HuH-7 (cell line): ENCODE data around the gene MEGF11.

Experiments
- DNase-seq: peaks from one replicate; pipeline ENCODE4 v3.0.0; 2011; ENCODE audit warnings: low spot score

MEGF11 gene

DNA sequence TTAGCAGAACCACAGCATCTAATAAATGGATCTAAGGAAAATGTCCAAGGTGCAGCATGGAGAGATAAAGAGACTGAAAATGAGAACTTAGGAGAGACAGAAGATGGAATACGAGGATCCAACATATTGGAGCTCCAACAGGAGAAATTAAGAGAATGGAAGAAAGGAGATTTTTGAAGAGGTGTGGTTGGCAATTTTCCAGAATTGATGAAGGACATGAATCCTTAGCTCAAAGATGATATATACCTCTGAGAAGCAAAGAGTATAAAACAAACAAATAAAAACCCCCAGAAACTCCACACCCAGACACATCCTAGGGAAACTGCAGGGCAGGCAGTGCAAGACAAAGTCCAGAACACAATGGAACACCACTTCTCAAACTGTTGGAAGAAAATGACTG, 141.2 kb downstream of the MEGF11 start:
- no peak for DNase-seq

GRCh38 chr15:66111363-66111762, 142.2 kb downstream of the MEGF11 start:
- DNase-seq = no peak

- no peak for DNase-seq
These were observed 142.7 kb downstream of the MEGF11 start for GRCh38 chr15:66110864-66111263.

GRCh38 chr15:66109826-66110225, 143.7 kb downstream of the MEGF11 start:
- DNase-seq = no peak

- DNase-seq = no peak
These were observed 144.9 kb downstream of the MEGF11 start for GRCh38 chr15:66108483-66109265.

GRCh38 chr15:66107070-66107469, 146.5 kb downstream of the MEGF11 start:
- no peak for DNase-seq

DNA sequence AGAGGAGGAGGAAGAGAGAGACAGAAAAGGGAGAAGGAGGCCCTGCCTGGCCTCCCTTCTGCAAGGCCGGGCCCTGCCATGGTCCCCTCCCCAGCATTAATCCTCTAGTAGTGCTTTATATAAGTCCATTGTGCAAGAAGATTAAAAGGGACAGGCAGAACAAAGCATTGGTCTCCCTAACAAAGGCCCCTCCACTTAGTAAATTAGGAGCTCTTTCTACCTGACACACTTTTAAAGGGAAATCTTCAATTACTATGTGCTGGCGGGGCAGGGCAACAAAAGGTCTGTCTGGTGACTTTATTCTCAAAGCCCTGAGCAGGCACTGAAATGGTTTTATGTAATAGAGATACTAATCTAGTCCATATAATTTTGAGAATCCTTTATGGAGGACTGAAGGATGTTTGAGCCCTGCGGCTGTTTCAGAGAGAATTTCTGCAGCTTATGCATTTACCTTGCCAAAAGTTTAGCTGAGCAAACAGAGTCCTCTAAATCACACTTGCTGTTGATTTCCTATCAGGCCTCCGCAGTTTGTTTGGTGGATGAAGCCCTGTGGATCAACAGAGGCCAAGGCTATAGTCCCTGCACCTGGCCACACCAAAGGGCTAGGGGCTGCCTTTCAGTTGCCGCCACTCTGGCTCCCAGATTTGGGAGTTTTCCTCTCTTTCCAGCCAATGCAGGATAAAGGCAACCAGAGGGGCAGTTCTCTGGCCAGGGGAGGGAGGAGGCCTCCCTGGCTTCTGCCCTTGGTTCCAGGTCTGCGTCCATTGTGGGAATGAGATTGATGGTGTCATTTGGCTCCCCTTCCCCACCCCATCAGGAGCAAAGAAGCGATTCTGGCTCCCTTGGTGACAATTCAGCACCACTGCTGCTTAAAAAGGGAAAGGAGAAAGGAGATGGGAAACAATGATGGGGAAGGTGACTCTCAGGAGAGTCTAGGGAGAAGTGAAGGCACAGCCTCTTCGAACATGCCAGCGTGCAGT, 148.0 kb downstream of the MEGF11 start:
- no peak for DNase-seq

- no peak for DNase-seq
These were observed 150.3 kb downstream of the MEGF11 start for GRCh38 chr15:66103293-66103590.

DNA sequence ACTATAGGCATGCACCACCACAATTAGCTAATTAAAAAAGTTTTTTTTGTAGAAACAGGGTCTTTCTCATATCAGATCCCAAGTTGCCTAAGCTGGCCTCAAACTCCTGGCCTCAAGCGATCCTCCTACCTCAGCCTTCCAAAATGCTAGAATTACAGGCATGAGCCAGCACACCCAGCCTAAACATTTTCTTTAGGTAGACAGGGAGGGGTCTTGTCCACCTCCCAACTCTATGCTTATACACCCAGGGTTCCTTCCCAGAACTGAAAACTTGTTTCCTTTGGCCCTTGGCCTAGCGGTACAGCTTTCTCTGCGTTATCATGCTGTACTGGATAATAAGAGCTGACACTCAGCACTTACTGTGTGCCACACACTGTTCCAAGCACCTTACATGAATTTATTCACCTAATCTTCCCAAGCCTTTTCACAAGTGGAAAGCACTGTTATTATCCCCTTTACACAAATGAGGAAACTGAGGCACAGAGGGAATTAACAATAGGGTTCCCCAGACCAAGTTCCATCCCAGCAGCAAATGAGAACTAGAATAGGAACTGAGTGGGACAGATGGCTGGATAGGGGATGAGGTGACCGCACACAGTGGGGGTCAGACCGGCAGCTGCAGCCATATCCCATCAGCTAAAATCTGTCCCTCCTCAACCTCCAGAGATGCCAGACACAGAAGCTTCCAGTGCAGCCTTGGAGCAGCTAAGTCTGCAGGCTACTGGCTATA, 150.8 kb downstream of the MEGF11 start:
- DNase-seq = no peak

DNA sequence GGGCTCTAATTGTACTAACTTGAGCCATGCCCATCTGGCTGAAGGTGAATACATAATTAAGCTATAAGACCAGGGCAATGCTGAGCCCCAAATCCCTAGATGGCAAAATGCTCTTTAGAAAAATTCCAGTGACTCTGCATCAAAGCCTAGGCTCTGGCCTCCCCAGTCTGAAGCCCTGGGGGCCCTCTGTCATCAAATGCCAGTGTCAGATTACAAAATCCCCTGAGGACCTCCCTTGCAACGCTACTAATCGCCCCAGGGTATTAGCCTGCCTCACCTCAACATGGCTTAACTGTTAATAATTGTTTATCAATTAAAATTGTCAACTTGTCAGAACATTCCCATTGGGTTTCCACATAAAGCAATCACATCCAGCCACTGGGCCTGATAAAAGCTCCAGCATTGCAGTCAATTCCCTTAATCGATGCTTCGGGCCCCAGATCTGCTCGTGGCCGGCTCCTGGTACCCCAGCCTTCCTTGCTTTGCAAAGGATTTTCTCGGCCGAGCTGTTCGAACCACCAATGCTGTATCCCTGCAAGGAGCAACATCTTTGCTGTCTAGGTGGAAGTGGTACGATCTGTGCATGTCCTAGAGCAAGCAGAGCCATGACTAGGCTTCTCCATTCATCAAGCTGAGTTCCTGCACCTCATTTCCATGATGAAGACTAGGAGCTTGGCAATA, 151.7 kb downstream of the MEGF11 start:
- DNase-seq = no peak

GRCh38 chr15:66100761-66101160, 152.8 kb downstream of the MEGF11 start:
- DNase-seq = no peak

GRCh38 chr15:66099950-66100671, 153.4 kb downstream of the MEGF11 start:
- no peak for DNase-seq

GRCh38 chr15:66098022-66098363, 155.6 kb downstream of the MEGF11 start:
- no peak for DNase-seq

DNA sequence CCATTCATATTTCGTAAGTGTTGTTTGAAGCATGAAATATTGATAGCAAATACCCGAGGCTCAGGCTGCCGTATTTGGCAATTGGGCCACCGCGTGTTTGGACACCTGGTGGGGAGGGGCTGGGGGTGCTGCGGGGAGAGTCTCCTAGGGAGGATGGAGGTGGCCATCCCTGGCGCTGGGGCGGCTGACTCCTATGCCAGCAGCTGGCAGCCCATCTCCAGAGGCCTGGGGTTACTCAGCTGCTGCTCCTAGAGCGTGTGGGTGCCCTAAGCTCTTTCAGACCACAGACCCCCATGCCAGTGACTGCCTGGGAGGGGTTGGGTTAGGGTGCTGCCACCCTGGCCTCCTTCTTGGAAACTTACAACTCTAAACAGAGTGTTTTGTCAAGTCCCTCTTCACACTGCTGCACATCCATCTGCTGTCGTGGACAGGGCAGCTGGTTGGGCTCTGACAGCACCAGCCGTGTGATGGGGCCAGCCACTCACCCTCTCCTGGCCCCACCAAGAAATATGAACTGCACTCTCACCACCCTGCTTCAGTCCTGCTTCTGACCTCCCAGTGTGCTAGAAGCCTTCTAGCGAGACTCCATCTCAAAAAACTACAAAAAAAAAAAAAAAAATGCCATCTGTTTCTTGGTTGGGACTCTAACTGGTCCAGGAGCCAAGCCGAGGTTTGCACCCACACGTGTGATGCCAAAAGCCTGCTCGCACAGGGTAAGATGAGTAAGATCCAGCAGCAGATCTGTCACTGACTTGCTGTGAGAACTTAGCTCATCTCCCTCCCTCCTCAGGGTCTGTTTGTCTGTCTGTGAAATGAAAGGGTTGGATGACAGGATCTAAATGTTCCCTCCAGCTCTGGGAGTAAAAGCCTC, 156.2 kb downstream of the MEGF11 start:
- no peak for DNase-seq

GRCh38 chr15:66096688-66097058, 156.9 kb downstream of the MEGF11 start:
- DNase-seq = no peak

DNA sequence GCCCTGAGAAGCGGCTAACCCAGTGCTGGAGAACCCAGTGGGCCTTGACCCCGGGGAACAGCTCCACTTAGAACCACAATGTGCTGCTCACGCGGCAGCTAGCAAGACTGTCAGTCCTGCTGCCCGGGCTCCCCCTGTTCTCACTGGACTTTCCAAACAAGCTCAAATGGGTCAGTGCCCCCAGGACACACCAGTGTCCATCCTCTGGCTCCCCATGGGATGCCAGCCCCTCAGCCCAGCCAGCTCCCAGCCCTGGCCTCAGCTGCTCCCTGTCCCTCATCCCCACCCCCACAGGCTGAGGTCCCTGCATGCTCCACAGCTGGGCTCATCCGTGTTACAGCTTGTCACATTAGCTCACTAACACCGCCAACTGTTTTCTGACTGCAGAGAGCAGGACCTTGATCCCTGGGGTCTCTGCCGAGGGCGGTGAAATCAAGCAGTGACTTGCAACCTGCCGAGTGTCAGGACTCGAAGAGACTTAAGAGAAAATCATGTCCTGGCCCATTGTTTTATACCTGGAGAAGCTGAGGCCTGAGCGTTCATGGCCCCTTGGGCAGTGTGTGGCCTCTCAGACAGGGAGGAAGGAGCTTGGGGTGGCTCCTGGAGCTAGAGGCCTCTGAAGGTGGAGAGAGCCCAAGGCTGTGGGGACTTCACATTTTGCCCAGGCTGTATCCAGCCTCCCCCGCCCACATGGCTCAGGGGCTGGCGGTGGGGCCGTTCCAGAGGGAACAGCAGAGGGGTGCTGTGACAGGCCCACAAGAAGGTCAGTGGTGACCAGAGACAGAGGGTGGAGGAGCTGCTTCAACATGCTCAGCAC, 157.5 kb downstream of the MEGF11 start:
- no peak for DNase-seq

DNA sequence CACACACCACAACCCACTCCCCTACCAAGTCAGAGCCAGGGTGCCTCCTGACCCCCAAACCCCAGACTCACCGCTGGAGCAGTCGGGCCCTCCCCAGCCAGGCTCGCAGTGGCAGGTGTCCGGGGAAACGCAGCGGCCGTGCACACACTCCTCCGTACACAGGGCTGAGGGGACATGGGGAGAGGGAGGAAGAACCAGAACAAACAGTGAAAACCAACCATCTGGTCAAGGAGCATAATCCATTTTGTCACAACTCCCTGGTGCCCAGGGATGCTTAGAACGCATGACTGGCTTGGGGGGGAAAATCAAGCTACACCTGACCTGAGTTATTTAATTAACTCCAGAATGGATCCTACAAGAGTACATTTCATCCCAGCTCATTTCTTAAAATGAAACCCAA, 159.2 kb downstream of the MEGF11 start:
- DNase-seq = no peak

- no peak for DNase-seq
These were observed 161.2 kb downstream of the MEGF11 start for GRCh38 chr15:66092053-66093016.
